OCI-LY1 (cell line): ENCODE results near the gene YIPF7.

Experiments used
- H2AFZ ChIP-seq: fragments of 200-600 bp; sonication (generic), shearing (Covaris generic); 2 replicates; pipeline ENCODE4 v1.6.0; 2014; ENCODE audit warnings: antibody characterized with exemption, mild to moderate bottlenecking, low read length
- H3F3A ChIP-seq: fragments of 200-600 bp; sonication (generic), shearing (Covaris generic); 2 replicates; pipeline ENCODE4 v1.6.0; 2014; ENCODE audit warnings: mild to moderate bottlenecking, antibody characterized with exemption, low read length, moderate library complexity; ENCODE audit not compliant: insufficient read depth
- H3K27ac ChIP-seq: fragments of 200-600 bp; sonication (generic); 2 replicates; pipeline ENCODE4 v1.5.1; 2014; ENCODE audit warnings: low read length, mixed run types, mild to moderate bottlenecking, low read depth; ENCODE audit not compliant: poor library complexity, severe bottlenecking
- H3K27me3 ChIP-seq: fragments of 200-600 bp; sonication (generic); 2 replicates; pipeline ENCODE4 v1.6.0; 2014; ENCODE audit warnings: antibody characterized with exemption, mild to moderate bottlenecking, low read length, moderate library complexity; ENCODE audit not compliant: insufficient read depth
- H3K36me3 ChIP-seq: fragments of 200-600 bp; sonication (generic); 2 replicates; pipeline ENCODE4 v1.6.1; 2014; ENCODE audit warnings: mild to moderate bottlenecking, antibody characterized with exemption, low read length, moderate library complexity, mixed read lengths; ENCODE audit not compliant: insufficient read depth
- H3K4me1 ChIP-seq: fragments of 200-600 bp; sonication (generic); 2 replicates; pipeline ENCODE4 v1.5.1; 2014; ENCODE audit warnings: mild to moderate bottlenecking, low read length, moderate library complexity; ENCODE audit not compliant: insufficient read depth, severe bottlenecking
- H3K4me2 ChIP-seq: fragments of 200-600 bp; sonication (generic), shearing (Covaris generic); 2 replicates; pipeline ENCODE4 v1.6.1; 2014; ENCODE audit warnings: low read length
- H3K4me3 ChIP-seq: fragments of 200-600 bp; sonication (generic); 2 replicates; pipeline ENCODE4 v1.5.1; 2014; ENCODE audit warnings: low read length, low read depth, mild to moderate bottlenecking, mixed read lengths; ENCODE audit not compliant: poor library complexity, severe bottlenecking
- H3K79me2 ChIP-seq: fragments of 200-600 bp; shearing (Covaris generic); 2 replicates; pipeline ENCODE4 v1.6.1; 2016; ENCODE audit warnings: mixed run types, low read length, mixed read lengths; ENCODE audit not compliant: insufficient read depth
- H3K9ac ChIP-seq: fragments of 200-600 bp; sonication (generic), shearing (Covaris generic); 2 replicates; pipeline ENCODE4 v1.6.1; 2014; ENCODE audit warnings: mild to moderate bottlenecking, low read length, mixed read lengths
- H3K9me2 ChIP-seq: fragments of 200-600 bp; sonication (generic), shearing (Covaris generic); 2 replicates; pipeline ENCODE4 v1.6.1; 2014; ENCODE audit warnings: low read depth, mild to moderate bottlenecking, low read length, mixed read lengths
- H3K9me3 ChIP-seq: fragments of 200-600 bp; shearing (Covaris generic); 2 replicates; pipeline ENCODE4 v1.6.1; 2014; ENCODE audit warnings: low read length, mixed read lengths
- H4K20me1 ChIP-seq: fragments of 200-600 bp; sonication (generic), shearing (Covaris generic); 2 replicates; pipeline ENCODE4 v1.6.0; 2016; ENCODE audit warnings: mild to moderate bottlenecking, low read length; ENCODE audit not compliant: insufficient read depth
- EZH2 ChIP-seq: fragments of 200-600 bp; sonication (generic), shearing (Covaris generic); IDR thresholded peaks from 2 replicates; pipeline ENCODE4 v1.8.0; 2017; ENCODE audit warnings: borderline replicate concordance, mixed run types, mild to moderate bottlenecking, antibody characterized with exemption, low read length, moderate library complexity, mixed read lengths
- TF ChIP-seq, protein P1 (sequence below): fragments of 200-600 bp; sonication (generic), shearing (Covaris generic); IDR thresholded peaks from 2 replicates; pipeline ENCODE4 v1.5.1; 2017; ENCODE audit warnings: mild to moderate bottlenecking, antibody characterized with exemption, low read length, moderate library complexity, mixed read lengths

The YIPF7 gene

DNA sequence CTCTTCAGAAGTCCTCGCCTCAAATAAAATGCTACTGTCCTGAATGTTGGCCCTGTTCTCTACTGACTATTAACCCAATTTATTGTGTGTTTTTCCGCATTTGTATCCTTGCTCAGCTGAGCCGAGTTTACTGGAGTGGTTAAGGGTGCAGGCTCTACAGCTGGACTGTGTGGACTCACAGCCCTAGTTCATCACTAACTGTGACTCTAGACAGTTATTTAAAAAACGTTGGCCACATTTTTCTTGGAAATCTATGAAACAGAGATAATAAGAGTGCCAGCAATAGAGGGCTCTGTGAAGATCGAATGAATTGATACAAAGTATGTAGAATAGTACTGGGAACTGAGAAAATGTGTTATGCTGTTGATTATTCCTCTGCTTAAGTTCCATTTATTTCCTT, 23.9 kb upstream of the YIPF7 start:
- Histone ChIP-seq H3K9me2 (no peaks in the 10 kb centered on the region), H3K36me3 (no peaks in the 10 kb centered on the region), H3K4me2 (no peak overlapping the region), H3K9me3 (no peaks in the 10 kb centered on the region), H2AFZ (no peak overlapping the region), H3F3A (no peaks in the 10 kb centered on the region), H4K20me1 (no peaks in the 10 kb centered on the region), H3K4me1 (peaks cover 20% of the 10 kb centered on the region), H3K27me3 (no peaks in the 10 kb centered on the region), H3K79me2 (peaks cover 18% of the 10 kb centered on the region), H3K4me3 (no peak overlapping the region), H3K27ac (no peak overlapping the region), H3K9ac (no peak overlapping the region)
- TF ChIP-seq, protein P1, sequence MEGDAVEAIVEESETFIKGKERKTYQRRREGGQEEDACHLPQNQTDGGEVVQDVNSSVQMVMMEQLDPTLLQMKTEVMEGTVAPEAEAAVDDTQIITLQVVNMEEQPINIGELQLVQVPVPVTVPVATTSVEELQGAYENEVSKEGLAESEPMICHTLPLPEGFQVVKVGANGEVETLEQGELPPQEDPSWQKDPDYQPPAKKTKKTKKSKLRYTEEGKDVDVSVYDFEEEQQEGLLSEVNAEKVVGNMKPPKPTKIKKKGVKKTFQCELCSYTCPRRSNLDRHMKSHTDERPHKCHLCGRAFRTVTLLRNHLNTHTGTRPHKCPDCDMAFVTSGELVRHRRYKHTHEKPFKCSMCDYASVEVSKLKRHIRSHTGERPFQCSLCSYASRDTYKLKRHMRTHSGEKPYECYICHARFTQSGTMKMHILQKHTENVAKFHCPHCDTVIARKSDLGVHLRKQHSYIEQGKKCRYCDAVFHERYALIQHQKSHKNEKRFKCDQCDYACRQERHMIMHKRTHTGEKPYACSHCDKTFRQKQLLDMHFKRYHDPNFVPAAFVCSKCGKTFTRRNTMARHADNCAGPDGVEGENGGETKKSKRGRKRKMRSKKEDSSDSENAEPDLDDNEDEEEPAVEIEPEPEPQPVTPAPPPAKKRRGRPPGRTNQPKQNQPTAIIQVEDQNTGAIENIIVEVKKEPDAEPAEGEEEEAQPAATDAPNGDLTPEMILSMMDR = no peak
- no peak for TF ChIP-seq EZH2

DNA sequence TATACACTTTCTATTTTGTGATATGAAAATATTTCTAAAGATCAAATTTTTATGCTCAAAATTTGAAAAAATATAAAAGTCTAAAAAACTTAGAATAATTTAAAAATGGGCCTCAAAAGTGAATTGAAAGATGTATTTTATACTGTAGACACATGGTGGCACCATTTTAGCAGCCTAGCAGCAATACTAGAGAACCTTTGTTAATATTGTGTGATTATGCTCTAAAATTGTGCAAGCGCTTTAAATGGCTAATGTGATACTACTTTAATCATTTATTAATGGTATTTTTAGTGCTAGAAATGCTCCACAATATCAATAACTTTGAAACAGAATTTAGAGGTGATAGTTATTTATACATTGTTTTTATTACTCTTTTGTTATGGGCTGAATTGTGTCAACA, 23.0 kb upstream of the YIPF7 start:
- no peaks in the 10 kb centered on the region for H3K36me3 ChIP-seq
- H3K4me1 ChIP-seq = peaks cover 11% of the 10 kb centered on the region
- H3K27ac ChIP-seq = no peak overlapping the region
- H3K4me2 ChIP-seq = no peak overlapping the region
- no peaks in the 10 kb centered on the region for H3K9me2 ChIP-seq
- no peaks in the 10 kb centered on the region for H4K20me1 ChIP-seq
- no peak for TF ChIP-seq EZH2
- TF ChIP-seq, protein P1 = peak; percentile 31; the same call in 1 of the 2 replicates
- H2AFZ ChIP-seq = no peak overlapping the region
- H3K27me3 ChIP-seq = no peaks in the 10 kb centered on the region
- H3K9ac ChIP-seq = no peak overlapping the region
- H3K9me3 ChIP-seq = no peaks in the 10 kb centered on the region
- no peak overlapping the region for H3K4me3 ChIP-seq
- H3F3A ChIP-seq = no peaks in the 10 kb centered on the region
- H3K79me2 ChIP-seq = peaks cover 9% of the 10 kb centered on the region

DNA sequence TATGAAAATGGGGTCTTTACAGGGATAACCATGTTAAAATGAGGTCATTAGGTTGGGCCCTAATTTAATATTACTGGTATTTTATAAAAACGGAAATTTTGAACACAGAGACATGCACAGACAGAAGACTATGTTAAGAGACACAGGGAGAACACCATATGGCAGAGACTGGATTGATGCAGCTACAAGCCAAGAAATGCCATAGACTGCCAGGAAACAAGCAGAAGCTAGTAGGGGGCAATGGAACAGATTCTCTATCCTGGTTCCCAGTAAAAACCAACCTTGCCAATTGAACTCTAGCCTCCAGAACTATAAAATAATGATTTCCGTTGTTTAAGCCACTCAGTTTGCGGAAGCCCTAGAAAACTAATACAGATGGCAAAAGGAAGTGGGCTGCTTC, 20.2 kb upstream of the YIPF7 start:
- Histone ChIP-seq H3K9me3 (no peaks in the 10 kb centered on the region), H3K27me3 (no peaks in the 10 kb centered on the region), H3K4me1 (no peaks in the 10 kb centered on the region), H3K9ac (no peak overlapping the region), H3K79me2 (no peaks in the 10 kb centered on the region), H3K9me2 (no peaks in the 10 kb centered on the region), H3K27ac (no peak overlapping the region), H4K20me1 (no peaks in the 10 kb centered on the region), H3K4me2 (no peak overlapping the region), H2AFZ (no peak overlapping the region), H3F3A (no peaks in the 10 kb centered on the region), H3K36me3 (no peaks in the 10 kb centered on the region), H3K4me3 (no peak overlapping the region)
- TF ChIP-seq EZH2 = no peak
- TF ChIP-seq, protein P1 = no peak
